HG03045 (cell line): Measurements from ENCODE around the gene TMEM175.

Experiments
- ATAC-seq: cut with Tn5 transposase; IDR thresholded peaks from one replicate; pipeline ENCODE4 v1.9.1; 2021; ENCODE audit warnings: mild to moderate bottlenecking, moderate library complexity; ENCODE audit not compliant: unreplicated experiment

The TMEM175 gene

GRCh38 chr4:1000686-1001260 is 68.5 kb downstream of the TMEM175 start:
- ATAC-seq, result no peak

DNA sequence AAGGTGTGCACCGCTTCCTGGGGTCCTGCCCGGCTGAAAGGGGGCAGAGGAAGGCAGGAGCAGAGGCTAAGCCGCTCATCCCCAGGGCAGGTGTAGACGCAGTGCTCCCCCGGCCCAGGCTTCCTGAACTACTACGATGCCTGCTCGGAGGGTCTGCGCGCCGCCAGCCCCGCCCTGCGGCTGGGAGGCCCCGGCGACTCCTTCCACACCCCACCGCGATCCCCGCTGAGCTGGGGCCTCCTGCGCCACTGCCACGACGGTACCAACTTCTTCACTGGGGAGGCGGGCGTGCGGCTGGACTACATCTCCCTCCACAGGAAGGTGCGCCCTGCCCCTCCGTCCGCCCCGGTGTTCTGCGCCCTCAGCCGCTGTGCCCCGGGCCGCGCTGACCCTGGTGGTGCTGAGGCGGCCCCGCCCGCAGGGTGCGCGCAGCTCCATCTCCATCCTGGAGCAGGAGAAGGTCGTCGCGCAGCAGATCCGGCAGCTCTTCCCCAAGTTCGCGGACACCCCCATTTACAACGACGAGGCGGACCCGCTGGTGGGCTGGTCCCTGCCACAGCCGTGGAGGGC is 69.4 kb downstream of the TMEM175 start:
- no peak for ATAC-seq

GRCh38 chr4:1002131-1002630 is 69.9 kb downstream of the TMEM175 start:
- no peak for ATAC-seq

GRCh38 chr4:1002631-1003251 is 70.5 kb downstream of the TMEM175 start:
- ATAC-seq, result no peak

DNA sequence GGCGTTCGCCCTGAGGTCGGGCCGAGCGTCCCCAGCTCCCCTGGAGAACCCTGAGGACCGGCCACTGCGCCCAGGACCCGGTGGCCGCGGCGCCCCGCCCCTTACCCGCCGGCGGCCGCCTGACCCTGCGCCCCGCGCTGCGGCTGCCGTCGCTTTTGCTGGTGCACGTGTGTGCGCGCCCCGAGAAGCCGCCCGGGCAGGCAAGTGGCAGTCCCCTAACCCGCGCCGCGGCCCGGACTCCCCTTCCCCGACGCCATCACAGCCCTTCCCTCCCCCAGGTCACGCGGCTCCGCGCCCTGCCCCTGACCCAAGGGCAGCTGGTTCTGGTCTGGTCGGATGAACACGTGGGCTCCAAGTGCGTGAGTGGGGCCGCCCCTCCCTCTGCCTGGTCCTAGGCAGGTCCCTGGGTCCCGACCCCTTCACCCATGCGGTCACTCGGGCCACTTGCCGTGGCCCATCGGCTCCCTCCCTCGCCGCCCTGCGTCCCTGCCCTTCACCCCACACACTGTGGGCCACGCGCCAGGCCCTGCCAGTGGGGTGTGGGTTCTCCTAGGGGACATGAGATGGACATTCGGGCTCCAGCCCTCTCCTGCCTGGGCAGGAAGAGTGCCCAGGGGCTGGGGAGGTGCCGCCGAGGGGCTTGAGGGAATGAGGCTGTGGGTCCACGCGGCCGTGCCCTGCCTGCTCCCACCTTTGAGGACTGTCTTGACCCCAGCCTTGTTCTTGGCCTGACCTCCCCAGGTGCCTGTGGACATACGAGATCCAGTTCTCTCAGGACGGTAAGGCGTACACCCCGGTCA is 71.2 kb downstream of the TMEM175 start:
- ATAC-seq, result no peak

GRCh38 chr4:1004071-1004418 is 71.8 kb downstream of the TMEM175 start:
- no peak for ATAC-seq

- no peak for ATAC-seq
Measured at GRCh38 chr4:1004557-1005485, 72.6 kb downstream of the TMEM175 start.

- no peak for ATAC-seq
Measured at GRCh38 chr4:1006856-1007255, 74.6 kb downstream of the TMEM175 start.
